Uterus (tissue), 2 donors: ENCODE results near the gene SEC23A.

Experiments
- CTCF ChIP-seq, 4 experiments: fragments of 200-600 bp in 2 of 4; fragments of 450-650 bp in 2 of 4; sonication (generic) in 2 of 4; IDR thresholded peaks; one replicate each; pipeline ENCODE4 v1.5.1; 2016 to 2019; ENCODE audit warnings: antibody characterized with exemption in 4 of 4, mild to moderate bottlenecking in 2 of 4, moderate library complexity in 1 of 4
- POLR2A ChIP-seq, 2 donors: fragments of 450-650 bp; IDR thresholded peaks; one replicate each; pipeline ENCODE4 v1.6.1; 2016; ENCODE audit warnings: antibody characterized with exemption in 2 of 2, mild to moderate bottlenecking in 1 of 2, moderate library complexity in 1 of 2

- TF ChIP-seq CTCF (IDR thresholded peaks at IDR 0.05) = no peak
- no peak for TF ChIP-seq POLR2A (IDR thresholded peaks at IDR 0.05)
Observed at GRCh38 chr14:39099748-39100147, 3.3 kb downstream of the SEC23A start.
